GM21723 (cell line): ENCODE data around the gene ASIC1.
A peak's percentile ranks its signal among the peaks of the same experiment; 100 is the strongest.

Experiments used
- ATAC-seq: cut with Tn5 transposase; IDR thresholded peaks from one replicate; pipeline ENCODE4 v1.9.1; 2021; ENCODE audit warnings: mild to moderate bottlenecking, moderate library complexity; ENCODE audit not compliant: unreplicated experiment

ASIC1 gene

DNA sequence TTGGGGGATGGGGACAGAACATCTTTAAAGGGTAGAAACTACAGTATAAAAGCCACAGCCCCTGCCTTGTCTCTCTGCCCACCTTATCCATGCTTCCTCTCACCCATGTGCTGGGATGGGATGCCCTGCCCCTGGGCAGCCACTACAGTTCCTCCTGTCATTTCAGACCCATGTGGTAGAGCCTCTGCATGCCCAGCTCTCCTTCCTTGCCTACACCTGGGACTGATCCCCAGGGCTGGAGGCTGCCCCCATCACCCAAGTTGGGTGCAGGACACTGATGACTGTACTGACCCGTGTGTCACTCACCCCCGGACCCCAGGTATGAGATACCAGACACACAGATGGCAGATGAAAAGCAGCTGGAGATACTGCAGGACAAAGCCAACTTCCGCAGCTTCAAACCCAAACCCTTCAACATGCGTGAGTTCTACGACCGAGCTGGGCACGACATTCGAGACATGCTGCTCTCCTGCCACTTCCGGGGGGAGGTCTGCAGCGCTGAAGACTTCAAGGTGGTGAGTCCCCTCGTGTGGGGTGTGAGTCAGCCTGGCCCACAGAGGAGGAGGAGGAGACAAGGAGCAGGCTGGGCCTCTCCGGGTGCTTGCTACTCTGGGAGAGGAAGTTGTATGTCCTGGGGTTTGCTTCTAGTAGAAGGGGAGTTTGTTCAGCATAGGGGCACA is 2.2 kb downstream of the ASIC1 start:
- no peak for ATAC-seq

- no peak for ATAC-seq
Observed at GRCh38 chr12:50060120-50060468, 2.7 kb downstream of the ASIC1 start.

GRCh38 chr12:50061171-50061570 is 3.8 kb downstream of the ASIC1 start:
- ATAC-seq, result no peak

DNA sequence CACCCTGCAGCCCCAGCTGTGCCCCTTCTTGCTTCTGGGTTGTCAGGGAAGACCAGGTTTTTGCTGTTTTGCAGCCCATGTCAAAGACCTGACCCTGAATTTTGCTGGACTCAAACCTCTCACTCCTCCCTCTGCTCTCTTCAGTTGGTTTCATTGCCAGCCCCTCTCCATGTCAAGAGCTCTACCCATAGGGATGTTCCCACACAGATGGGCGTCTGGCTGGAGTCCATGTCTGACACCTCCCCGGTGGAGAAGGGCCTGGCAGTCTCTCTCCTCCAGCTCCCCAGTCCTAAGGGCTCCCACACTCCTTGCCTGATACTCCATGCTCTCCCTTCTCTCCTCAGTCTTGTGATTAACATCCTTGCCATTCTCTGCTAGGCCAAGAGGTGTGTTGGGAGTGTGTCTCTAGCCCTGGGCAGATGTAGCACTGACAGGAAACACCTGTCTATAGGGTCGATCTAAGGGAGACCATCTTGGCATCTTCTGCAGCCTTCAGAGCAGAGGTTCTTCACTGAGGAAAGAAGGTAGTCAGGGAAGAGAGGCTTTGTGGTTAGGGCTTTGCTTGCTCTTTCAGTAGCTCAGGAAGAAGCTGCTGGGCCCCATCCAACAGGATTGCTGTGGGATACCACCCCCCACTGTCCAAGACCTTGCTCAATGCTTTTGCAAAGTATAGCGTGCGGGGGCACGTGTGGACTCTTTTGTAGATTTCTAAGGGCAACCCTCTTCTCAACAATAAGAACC is 4.7 kb downstream of the ASIC1 start:
- ATAC-seq, result no peak

DNA sequence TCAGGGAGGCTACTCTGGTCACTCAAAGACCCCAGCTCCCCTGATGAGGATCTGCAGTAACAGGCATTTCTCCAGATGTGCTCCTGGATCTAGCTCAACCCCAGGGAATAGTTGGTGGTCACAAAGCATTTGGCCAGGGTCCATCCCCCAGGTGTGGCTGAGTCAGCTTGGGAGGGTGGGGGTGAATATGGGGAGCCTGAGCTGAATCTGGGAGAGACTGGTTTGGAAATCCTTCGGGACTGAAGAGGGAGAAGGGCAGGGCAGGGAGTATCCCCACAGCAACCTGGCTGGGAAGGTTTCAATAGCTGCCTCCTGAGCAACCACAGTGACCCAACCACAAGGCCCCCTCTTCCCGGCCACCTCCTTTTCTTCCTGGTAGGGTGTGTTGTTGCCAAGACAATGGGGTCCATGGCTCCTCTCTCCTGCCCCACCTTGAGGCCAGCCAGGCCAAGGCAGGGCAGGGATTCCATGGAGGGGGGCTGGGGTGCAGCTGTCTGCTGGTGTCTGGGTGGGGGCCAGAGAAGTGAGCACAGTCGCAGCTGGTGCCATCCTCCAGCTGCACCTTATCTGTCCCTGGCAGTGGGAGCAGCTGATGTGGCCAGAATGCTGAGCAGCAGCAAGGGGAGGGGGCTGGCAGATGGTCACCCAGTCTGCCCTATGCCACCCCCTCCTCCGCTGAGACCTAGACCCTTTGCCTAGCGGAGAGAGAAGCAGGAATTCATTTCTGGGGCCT is 5.5 kb downstream of the ASIC1 start:
- no peak for ATAC-seq

GRCh38 chr12:50065726-50066310 is 8.4 kb downstream of the ASIC1 start:
- ATAC-seq, result no peak

DNA sequence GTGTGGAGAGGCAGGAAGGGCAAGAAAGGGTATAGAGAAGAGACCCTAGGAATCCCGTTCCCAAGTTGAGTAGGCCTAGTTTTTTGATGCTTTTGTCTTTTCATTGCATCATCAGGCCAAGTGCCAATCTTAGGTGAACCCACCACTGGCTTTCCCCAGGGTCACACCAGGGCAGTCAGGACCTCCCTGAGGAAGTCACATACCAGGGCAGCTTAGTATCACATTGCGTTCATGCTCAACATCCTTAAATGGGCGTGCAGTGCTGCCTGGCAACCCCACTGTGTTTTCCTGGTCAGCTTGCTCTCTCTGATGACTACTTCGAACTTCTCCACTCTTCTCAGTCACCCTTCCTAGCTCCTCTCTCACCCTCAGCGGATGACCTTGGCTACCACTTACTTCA is 9.0 kb downstream of the ASIC1 start:
- ATAC-seq, result no peak

DNA sequence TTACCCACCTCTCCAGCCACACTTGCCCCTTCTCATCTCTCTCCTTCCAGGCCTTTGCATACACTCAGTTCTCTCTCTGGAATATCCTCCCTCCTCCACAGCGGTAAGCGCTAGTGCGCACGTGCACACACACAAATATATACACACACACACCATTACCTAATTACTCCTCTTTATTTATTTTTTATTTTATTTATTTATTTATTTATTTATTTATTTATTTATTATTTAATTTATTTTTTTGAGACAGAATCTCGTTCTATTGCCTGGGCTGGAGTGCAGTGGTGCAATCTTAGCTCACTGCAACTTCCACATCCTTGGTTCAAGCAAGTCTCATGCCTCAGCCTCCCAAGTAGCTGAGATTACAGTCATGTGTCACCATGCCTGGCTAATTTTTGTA is 11.7 kb downstream of the ASIC1 start:
- ATAC-seq, result no peak

GRCh38 chr12:50069539-50069938 is 12.1 kb downstream of the ASIC1 start:
- ATAC-seq, result no peak

DNA sequence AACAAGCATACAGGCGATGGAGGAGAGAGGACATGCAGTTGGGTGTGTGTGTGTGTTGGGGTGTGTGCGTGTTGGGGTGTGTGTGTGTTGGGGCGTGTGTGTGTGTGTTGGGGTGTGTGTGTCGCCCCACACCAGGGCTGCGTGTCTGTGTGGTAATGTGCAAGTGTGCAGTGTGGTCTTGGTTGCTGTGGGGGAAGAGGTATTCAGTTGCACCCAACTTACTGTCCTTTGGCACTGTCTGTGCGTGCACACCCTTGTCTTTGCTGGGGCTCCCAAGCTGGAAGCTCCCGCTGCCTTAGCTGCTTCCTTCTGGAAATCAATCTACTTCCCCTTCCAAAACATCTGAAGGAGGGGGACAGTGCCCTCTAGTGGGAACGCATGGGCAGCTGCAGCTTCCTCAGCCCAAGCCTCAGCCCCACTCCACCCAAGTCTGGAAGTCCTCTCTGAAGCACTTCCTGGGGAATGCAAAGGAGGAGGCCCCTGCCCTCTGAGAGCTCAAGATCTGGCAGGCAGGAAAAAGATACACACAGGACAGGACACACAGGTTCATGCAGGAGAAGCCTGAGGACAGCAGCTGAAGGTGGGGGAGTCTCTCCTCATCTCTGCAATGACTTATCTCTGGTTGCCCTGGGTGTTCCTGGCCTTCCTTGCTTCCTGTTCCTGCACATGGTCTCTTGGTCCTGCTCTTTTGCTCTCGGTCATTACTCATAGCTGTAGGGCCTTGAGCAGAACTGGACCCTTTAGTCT is 13.1 kb downstream of the ASIC1 start:
- no peak for ATAC-seq

DNA sequence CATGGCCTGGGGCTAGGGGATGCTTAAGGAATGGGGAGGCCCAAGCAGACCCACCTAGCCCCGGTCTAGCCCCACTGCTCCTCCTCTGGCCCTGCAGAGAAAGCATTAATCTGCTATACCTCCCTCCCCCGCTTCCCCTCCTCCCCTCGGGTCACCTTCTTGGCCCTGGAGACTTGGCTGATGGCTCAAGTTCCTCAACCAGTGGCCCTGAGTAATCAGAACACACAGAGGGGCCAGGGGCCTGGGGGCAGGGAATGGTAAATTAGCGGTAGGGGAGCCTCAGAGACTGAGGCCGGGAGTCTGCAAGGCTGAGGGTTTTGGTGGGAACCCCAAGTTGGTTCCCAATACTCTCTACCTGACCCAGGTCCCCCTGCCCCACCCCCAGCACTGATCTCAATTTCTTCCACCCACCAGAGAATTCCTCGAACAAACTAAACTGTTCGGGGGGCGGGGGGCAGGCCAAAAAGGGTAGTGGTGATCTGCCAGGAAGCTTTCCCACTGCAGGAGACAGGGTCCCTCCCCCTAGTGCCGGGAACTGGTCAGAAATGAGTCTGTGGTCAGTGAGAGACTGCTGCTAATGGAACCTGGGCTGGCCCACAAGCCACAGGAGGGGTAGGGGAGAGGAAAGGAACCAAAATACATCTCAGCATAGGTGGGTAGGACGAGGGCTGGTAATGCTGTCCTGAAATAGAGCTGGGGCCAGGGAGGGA is 15.0 kb downstream of the ASIC1 start:
- no peak for ATAC-seq

- no peak for ATAC-seq
Observed at GRCh38 chr12:50073206-50073605, 15.8 kb downstream of the ASIC1 start.

DNA sequence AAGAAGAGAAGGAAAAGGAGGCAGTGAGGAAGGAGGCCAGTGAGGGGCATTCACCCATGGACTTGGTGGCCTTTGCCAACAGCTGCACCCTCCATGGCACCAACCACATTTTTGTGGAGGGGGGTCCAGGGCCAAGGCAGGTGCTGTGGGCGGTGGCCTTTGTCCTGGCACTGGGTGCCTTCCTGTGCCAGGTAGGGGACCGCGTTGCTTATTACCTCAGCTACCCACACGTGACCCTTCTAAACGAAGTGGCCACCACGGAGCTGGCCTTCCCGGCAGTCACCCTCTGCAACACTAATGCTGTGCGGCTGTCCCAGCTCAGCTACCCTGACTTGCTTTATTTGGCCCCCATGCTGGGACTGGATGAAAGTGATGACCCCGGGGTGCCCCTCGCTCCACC is 16.3 kb downstream of the ASIC1 start:
- ATAC-seq, result no peak

DNA sequence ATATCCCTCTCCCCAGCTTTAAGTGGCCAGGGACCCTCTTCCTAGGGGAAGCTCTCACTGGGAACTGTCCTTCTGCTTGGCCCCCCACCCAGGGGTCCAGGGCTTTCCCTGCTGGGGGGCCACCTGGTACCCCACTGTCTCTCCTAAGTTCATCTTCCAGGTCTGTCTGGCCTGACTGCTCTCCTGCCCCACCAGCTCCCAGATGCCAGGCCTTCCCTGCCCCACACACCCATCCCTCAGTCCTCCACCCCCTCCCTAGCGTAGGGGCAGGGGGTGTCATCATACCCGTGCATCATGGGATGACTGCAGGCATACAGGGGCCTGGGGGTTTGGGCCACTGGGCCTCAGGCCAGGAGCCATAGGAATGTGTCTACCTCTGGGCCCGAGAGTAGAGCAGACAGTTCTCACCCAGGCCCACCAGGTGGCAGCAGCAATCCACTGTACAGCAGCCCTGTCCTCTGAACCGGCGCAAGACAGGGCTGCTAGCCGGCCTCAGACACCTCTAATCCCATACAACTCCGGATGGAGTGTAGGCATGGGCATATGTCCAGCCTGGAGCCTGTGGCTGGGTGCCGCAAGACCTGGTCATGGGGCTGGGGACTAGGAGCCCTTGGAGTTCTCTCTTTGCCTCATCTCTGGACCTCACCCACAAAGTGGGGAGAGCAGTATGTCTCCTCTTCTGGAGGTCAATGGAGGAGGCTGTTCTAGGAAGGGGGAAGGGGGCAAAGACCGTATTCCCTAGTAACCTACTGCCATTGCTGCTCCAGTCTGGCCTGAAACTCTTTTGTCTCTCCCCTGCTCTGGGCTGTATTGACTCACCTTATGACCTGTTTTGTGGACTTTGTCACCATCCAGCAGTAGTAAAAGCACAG is 17.8 kb downstream of the ASIC1 start:
- peak; percentile 85 for ATAC-seq

DNA sequence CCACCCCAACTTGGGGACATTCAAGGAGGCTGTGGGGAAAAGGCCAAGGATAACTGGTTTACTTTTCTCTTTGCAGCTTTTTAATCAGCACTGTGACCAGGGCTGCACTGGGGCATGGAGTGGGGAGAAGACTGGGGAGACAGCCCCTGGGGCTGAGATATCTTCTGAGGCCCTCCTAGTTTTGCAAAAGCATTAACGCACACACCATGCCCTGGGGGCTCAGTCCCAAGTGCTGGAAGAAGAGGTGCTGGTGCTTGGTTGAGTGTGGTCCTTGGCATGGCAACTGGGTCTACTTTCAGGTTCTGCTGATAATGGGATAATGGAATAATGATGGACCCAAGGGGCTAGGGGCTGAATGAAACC is 18.4 kb downstream of the ASIC1 start:
- ATAC-seq, result no peak

GRCh38 chr12:50077099-50077498 is 19.7 kb downstream of the ASIC1 start:
- ATAC-seq, result no peak

DNA sequence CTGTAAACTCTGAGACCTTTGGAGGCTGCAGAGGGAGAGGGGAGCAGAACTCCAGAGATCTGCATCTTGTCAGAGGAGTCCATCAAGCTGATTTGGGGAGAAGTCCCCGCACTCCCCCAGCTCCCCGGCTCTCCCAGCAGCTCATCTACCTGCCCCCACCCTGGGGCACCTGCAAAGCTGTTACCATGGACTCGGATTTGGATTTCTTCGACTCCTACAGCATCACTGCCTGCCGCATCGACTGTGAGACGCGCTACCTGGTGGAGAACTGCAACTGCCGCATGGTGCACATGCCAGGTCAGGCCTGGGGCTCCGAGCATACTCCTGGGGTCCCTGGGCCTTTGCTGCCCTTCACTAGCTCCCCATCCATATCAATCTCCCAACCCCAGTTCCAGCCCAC is 20.9 kb downstream of the ASIC1 start:
- no peak for ATAC-seq

DNA sequence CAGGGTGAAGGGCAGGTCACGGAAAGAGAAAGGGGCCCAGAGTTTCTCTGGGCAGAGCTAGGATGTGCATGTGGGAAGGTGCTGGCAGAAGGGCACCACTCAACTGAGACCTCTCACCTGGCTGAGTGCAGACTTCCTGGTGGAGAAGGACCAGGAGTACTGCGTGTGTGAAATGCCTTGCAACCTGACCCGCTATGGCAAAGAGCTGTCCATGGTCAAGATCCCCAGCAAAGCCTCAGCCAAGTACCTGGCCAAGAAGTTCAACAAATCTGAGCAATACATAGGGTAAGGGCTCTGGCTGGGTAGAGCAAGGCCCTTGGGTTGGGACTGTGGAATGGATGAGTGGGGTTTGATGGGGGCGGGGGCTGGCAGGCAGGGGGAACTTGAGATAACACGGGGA is 22.4 kb downstream of the ASIC1 start:
- ATAC-seq, result no peak

- no peak for ATAC-seq
Observed at GRCh38 chr12:50081096-50081808, 23.9 kb downstream of the ASIC1 start.
